ACHN (cell line): ENCODE measurements around the gene MIOX.

Source experiments
- DNase-seq: peaks from one replicate; pipeline ENCODE4 v3.0.0-alpha.2; 2015
- in situ Hi-C: cut with HindIII; loops from 2 replicates; pipeline ENCODE4 v1.10.0; 2017; ENCODE audit warnings: low sequenced_read_pairs, low pct_ligation_motif_present, low pct_unique_long_range_greater_than_20kb

Gene MIOX

GRCh38 chr22:50522806-50523438, 36.3 kb downstream of the MIOX start:
- no peak for DNase-seq
- in situ Hi-C loops: no loop called here

- no peak for DNase-seq
- in situ Hi-C loops: no loop called here
These were observed 36.8 kb downstream of the MIOX start for GRCh38 chr22:50523458-50523805.

GRCh38 chr22:50523806-50524675, 37.4 kb downstream of the MIOX start:
- no peak for DNase-seq
- in situ Hi-C loops: no loop called here

- in situ Hi-C loops: no loop called here
- DNase-seq: no peak
These were observed 38.0 kb downstream of the MIOX start for GRCh38 chr22:50524676-50525103.

- in situ Hi-C loops: no loop called here
- DNase-seq: peak; percentile 91
These were observed 38.6 kb downstream of the MIOX start, which contains the start of gene SCO2 for GRCh38 chr22:50525104-50525857. TSS of gene SCO2 (minus strand) at chr22:50525598. CDS start at chr22:50524411, 1,187 bp downstream.

- in situ Hi-C loops: no loop called here
- no peak for DNase-seq
These were observed 39.1 kb downstream of the MIOX start for GRCh38 chr22:50525858-50526107.

GRCh38 chr22:50526108-50526833, 39.6 kb downstream of the MIOX start:
- in situ Hi-C loops: no loop called here
- DNase-seq: peak; percentile 62

GRCh38 chr22:50526834-50527801, 40.5 kb downstream of the MIOX start:
- peak; percentile 70 for DNase-seq
- in situ Hi-C loops: no loop called here

GRCh38 chr22:50527921-50528681, 41.4 kb downstream of the MIOX start:
- in situ Hi-C loops: no loop called here
- no peak for DNase-seq

- no peak for DNase-seq
- in situ Hi-C loops: no loop called here
These were observed 42.2 kb downstream of the MIOX start for GRCh38 chr22:50528682-50529415.

- no peak for DNase-seq
- in situ Hi-C loops: no loop called here
These were observed 42.8 kb downstream of the MIOX start for GRCh38 chr22:50529416-50529896.

- in situ Hi-C loops: no loop called here
- peak; percentile 68 for DNase-seq
These were observed 43.4 kb downstream of the MIOX start, which contains the start of gene TYMP for GRCh38 chr22:50529897-50530579. TSS of gene TYMP (minus strand) at chr22:50530012. CDS start at chr22:50529709, 303 bp downstream.

- no peak for DNase-seq
- in situ Hi-C loops: no loop called here
These were observed 43.9 kb downstream of the MIOX start for GRCh38 chr22:50530580-50530876.

- in situ Hi-C loops: no loop called here
- DNase-seq: peak; percentile 84
These were observed 44.4 kb downstream of the MIOX start for GRCh38 chr22:50530877-50531545.

- in situ Hi-C loops: no loop called here
- DNase-seq: peak; percentile 36
These were observed 44.9 kb downstream of the MIOX start for GRCh38 chr22:50531546-50531961.
